Activated naive CD4-positive, alpha-beta T cell treated with anti-CD3 and anti-CD28 coated beads, Interleukin-2, amount 50 U/mL, for 16 hours (primary cell): ENCODE results near the gene PCDH11Y.
A peak's percentile ranks its signal among the peaks of the same experiment; 100 is the strongest.
"Not testable (repeated sequence)": the region's sequence is repeated elsewhere in the genome, so short reads cannot be mapped to it uniquely, and the experiment has no call there.

Experiments used
- DNase-seq: peaks from one replicate; pipeline ENCODE4 v3.0.0-alpha.2; 2020

Gene PCDH11Y

GRCh38 chrY:5000057-5000456, at the start of gene PCDH11Y:
TSS of gene PCDH11Y (plus strand) at chrY:5000296. CDS start at chrY:5057100, 56,804 bp downstream.
- DNase-seq = peak; percentile 10

- not testable (repeated sequence) for DNase-seq
Measured at GRCh38 chrY:4967894-4968293, 32.2 kb upstream of the PCDH11Y start.

- not testable (repeated sequence) for DNase-seq
Measured at GRCh38 chrY:4991743-4992400, 8.2 kb upstream of the PCDH11Y start.

- not testable (repeated sequence) for DNase-seq
Measured at GRCh38 chrY:4994892-4995291, 5.2 kb upstream of the PCDH11Y start.

GRCh38 chrY:5002476-5003184, 2.5 kb downstream of the PCDH11Y start:
- DNase-seq = not testable (repeated sequence)

- not testable (repeated sequence) for DNase-seq
Measured at GRCh38 chrY:5038972-5039523, 39.0 kb downstream of the PCDH11Y start.

- DNase-seq = not testable (repeated sequence)
Measured at GRCh38 chrY:5083017-5083416, 82.9 kb downstream of the PCDH11Y start.

GRCh38 chrY:5182998-5183397, 182.9 kb downstream of the PCDH11Y start:
- DNase-seq = not testable (repeated sequence)

GRCh38 chrY:5215116-5215515, 215.0 kb downstream of the PCDH11Y start:
- not testable (repeated sequence) for DNase-seq

- DNase-seq = not testable (repeated sequence)
Measured at GRCh38 chrY:5324931-5325330, 324.8 kb downstream of the PCDH11Y start.

- not testable (repeated sequence) for DNase-seq
Measured at GRCh38 chrY:5342220-5342619, 342.1 kb downstream of the PCDH11Y start.

GRCh38 chrY:5543705-5544104, 543.6 kb downstream of the PCDH11Y start:
- DNase-seq = not testable (repeated sequence)

GRCh38 chrY:5638589-5638988, 638.5 kb downstream of the PCDH11Y start:
- not testable (repeated sequence) for DNase-seq

- not testable (repeated sequence) for DNase-seq
Measured at GRCh38 chrY:5679265-5679664, 679.2 kb downstream of the PCDH11Y start.

- DNase-seq = not testable (repeated sequence)
Measured at GRCh38 chrY:5708727-5709126, 708.6 kb downstream of the PCDH11Y start.

GRCh38 chrY:5709788-5710381, 709.8 kb downstream of the PCDH11Y start:
- DNase-seq = not testable (repeated sequence)

GRCh38 chrY:5761403-5761802, 761.3 kb downstream of the PCDH11Y start:
- DNase-seq = not testable (repeated sequence)

GRCh38 chrY:5776485-5776884, 776.4 kb downstream of the PCDH11Y start:
- DNase-seq = not testable (repeated sequence)
